ENCODE data around the gene SCD5.

SCD5 gene

DNA sequence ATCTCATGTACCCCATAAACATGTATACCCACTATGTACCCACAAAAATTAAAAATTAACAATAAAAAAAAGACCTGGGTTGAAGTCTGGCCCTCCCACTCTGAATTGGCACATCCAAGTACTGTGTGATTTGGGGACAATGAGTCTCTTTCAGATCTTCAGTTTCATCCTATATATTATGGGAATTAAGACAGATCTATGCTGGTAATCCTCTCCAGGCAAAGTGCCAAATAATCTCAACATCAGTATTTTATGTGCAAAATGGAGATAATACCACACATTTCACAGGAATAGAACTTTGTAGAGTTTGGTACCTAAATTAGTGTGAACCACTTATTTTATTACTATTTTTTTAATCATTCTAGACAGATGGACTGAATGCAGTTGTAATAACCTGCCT is 11.0 kb upstream of the SCD5 start:
- no peak for TF ChIP-seq CTCF (IDR thresholded peaks at IDR 0.05; ENCODE audit: low read depth, low read length)
- H3K4me3 ChIP-seq (ENCODE audit: low read depth, low read length), result no peak overlapping the region

DNA sequence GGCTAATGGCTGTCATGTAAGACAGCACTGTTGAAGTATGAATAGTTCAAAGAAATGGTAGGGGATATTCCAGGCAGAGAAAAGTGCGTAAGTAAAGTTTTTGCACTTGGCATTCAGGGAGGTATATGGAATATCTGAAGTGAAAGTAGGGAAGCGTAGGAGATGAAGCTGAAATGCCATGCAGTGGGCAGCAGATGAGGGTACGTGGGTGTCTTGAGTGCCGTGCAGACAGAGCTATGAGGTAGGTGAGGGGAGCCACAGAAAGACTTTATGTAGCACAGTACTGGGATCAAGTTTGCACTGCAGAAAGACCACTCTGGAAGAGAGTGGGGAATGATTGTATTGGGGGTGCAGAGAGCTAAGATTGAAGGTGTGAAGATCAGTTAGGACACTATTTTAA is 5.2 kb upstream of the SCD5 start:
- no peak for TF ChIP-seq CTCF (IDR thresholded peaks at IDR 0.05; ENCODE audit: low read depth, low read length)
- H3K4me3 ChIP-seq (ENCODE audit: low read depth, low read length), result no peak overlapping the region

GRCh38 chr4:82802911-82803310 is 4.3 kb upstream of the SCD5 start:
- no peak overlapping the region for H3K4me3 ChIP-seq (ENCODE audit: low read depth, low read length)
- no peak for TF ChIP-seq CTCF (IDR thresholded peaks at IDR 0.05; ENCODE audit: low read depth, low read length)

DNA sequence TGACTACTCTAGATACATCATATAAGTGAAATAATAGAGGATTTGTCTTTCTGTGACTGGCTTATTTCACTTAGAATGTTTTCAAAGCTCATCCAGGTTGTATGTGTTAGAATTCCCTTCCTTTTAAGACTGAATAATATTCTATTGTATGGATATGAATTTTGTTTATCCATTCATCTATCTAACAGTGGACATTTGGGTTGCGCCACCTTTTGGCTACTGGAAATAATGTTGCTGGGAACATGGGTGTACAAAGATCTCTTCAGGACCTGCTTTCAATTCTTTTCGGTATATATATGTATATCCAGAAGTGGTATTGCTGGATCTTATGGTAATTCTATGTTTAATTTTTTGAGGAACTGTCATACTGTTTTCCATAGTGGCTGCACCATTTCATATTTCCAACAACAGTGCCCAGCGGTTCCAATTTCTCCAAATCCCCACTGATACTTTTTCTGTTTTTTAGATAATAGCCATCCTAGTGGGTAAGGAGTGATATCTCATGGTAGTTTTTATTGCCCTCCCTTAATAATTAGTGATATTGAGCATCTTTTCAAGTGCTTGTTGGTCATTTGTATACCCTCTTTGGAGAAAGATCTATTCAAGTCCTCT is 3.4 kb upstream of the SCD5 start:
- no peak overlapping the region for H3K4me3 ChIP-seq (ENCODE audit: low read depth, low read length)
- peak; percentile 20; the same call in 1 of the 2 replicates for TF ChIP-seq CTCF (IDR thresholded peaks at IDR 0.05; ENCODE audit: low read depth, low read length)

- no peak for TF ChIP-seq CTCF (IDR thresholded peaks at IDR 0.05; ENCODE audit: low read depth, low read length)
Measured at GRCh38 chr4:82799006-82799881, 648 bp upstream of the SCD5 start.

GRCh38 chr4:82797405-82798111 is 1.0 kb downstream of the SCD5 start:
- H3K4me3 ChIP-seq (ENCODE audit: low read depth, low read length), result peak overlapping the region; percentile 71
- TF ChIP-seq CTCF (IDR thresholded peaks at IDR 0.05; ENCODE audit: low read depth, low read length), result no peak

More at GRCh38 chr4:82799006-82799881, 648 bp upstream of the SCD5 start:
- peak overlapping the region; percentile 71 for H3K4me3 ChIP-seq (ENCODE audit: low read depth, low read length)

Measured in WI38 (cell line).